Fibroblast of the aortic adventitia (primary cell): ENCODE results near the gene TMEM204. TPM values are rescaled to one million over a fixed set of nuclear protein-coding genes. Genes with fewer than 3 reads are reported as not detected.

Source experiments
- DNase-seq: peaks from one replicate; pipeline ENCODE4 v3.0.0-alpha.2; 2010; ENCODE audit warnings: low read depth
- H3K4me3 ChIP-seq: 2 replicates; pipeline ENCODE4 v1.5.1; 2011; ENCODE audit warnings: low read depth, mild to moderate bottlenecking, control low read depth, low read length, moderate library complexity
- CTCF ChIP-seq: IDR thresholded peaks from 2 replicates; pipeline ENCODE4 v1.5.1; 2011; ENCODE audit warnings: mild to moderate bottlenecking, low read length, control low read depth, inconsistent platforms; ENCODE audit not compliant: insufficient read depth
- total RNA-seq: library from RNA; depleted of rRNA; stranded (reverse); fragments of >200 nt; gene quantifications from 2 replicates; pipeline ENCODE4 v1.2.3, GENCODE V29; 2012; ENCODE audit warnings: low replicate concordance

Gene TMEM204
- total RNA-seq, 1 donor, result 22.1 TPM

- no peak for TF ChIP-seq CTCF
- no peak for DNase-seq
- no peak overlapping the region for H3K4me3 ChIP-seq
Observed at GRCh38 chr16:1520461-1520860, 13.0 kb upstream of the TMEM204 start.

- no peak overlapping the region for H3K4me3 ChIP-seq
- no peak for TF ChIP-seq CTCF
Observed at GRCh38 chr16:1523581-1524245, 9.8 kb upstream of the TMEM204 start.

GRCh38 chr16:1524366-1524765 lies 9.1 kb upstream of the TMEM204 start:
- TF ChIP-seq CTCF, result no peak
- H3K4me3 ChIP-seq, result no peak overlapping the region
- no peak for DNase-seq

More at GRCh38 chr16:1523581-1524245, 9.8 kb upstream of the TMEM204 start:
- no peak for DNase-seq

GRCh38 chr16:1525871-1526607 lies 7.4 kb upstream of the TMEM204 start:
- DNase-seq, result no peak
- TF ChIP-seq CTCF, result no peak
- H3K4me3 ChIP-seq, result no peak overlapping the region

- no peak for TF ChIP-seq CTCF
- H3K4me3 ChIP-seq, result no peak overlapping the region
- DNase-seq, result no peak
Observed at GRCh38 chr16:1526608-1527555, 6.6 kb upstream of the TMEM204 start.
